Activated naive CD8-positive, alpha-beta T cell treated with anti-CD3 and anti-CD28 coated beads, Interleukin-2, amount 50 U/mL, for 24 hours (primary cell): ENCODE measurements around the gene TRMT1.

ENCODE experiments used
- ATAC-seq: fragments of 150-1000 bp; cut with Tn5 transposase; one replicate; pipeline ENCODE4 v1.10.0; 2021
- DNase-seq: peaks from one replicate; pipeline ENCODE4 v3.0.0; 2021
- H3K27ac Mint-ChIP-seq: one replicate; pipeline ENCODE4 v1.8.0; 2021; ENCODE audit warnings: mild to moderate bottlenecking, mixed read lengths
- H3K27me3 Mint-ChIP-seq: one replicate; pipeline ENCODE4 v1.8.0; 2021; ENCODE audit warnings: mixed read lengths
- H3K36me3 Mint-ChIP-seq: one replicate; pipeline ENCODE4 v1.8.0; 2021; ENCODE audit warnings: low read depth, mixed read lengths
- H3K4me1 Mint-ChIP-seq: one replicate; pipeline ENCODE4 v1.8.0; 2021; ENCODE audit warnings: mixed read lengths
- H3K4me3 Mint-ChIP-seq: one replicate; pipeline ENCODE4 v1.8.0; 2021; ENCODE audit warnings: mild to moderate bottlenecking, moderate library complexity, mixed read lengths
- H3K9me3 Mint-ChIP-seq: one replicate; pipeline ENCODE4 v1.8.0; 2021; ENCODE audit warnings: mixed read lengths

Gene TRMT1

GRCh38 chr19:13095934-13096927 is 20.3 kb downstream of the TRMT1 start:
- Mint-ChIP-seq H3K36me3 (peaks cover 8% of the 10 kb centered on the region), H3K9me3 (no peaks in the 10 kb centered on the region)

GRCh38 chr19:13095393-13095784 is 21.2 kb downstream of the TRMT1 start:
- DNase-seq (peak; percentile 25), ATAC-seq (no peak)
- peaks cover 40% of the 10 kb centered on the region for H3K4me1 Mint-ChIP-seq
- peaks cover 7% of the 10 kb centered on the region for H3K36me3 Mint-ChIP-seq
- H3K27ac Mint-ChIP-seq, result no peak overlapping the region
- no peaks in the 10 kb centered on the region for H3K9me3 Mint-ChIP-seq
- no peak overlapping the region for H3K4me3 Mint-ChIP-seq
- H3K27me3 Mint-ChIP-seq, result peaks cover 24% of the 10 kb centered on the region

More at GRCh38 chr19:13095934-13096927, 20.3 kb downstream of the TRMT1 start:
- H3K4me3 Mint-ChIP-seq, result peak overlapping the region; percentile 62
- H3K27me3 Mint-ChIP-seq, result peaks cover 24% of the 10 kb centered on the region
- H3K27ac Mint-ChIP-seq, result peak overlapping the region; percentile 17
- ATAC-seq (no peak), DNase-seq (no peak)
- H3K4me1 Mint-ChIP-seq, result peaks cover 43% of the 10 kb centered on the region

GRCh38 chr19:13094771-13095392 is 21.7 kb downstream of the TRMT1 start:
- peaks cover 24% of the 10 kb centered on the region for H3K27me3 Mint-ChIP-seq
- H3K4me1 Mint-ChIP-seq, result peaks cover 35% of the 10 kb centered on the region
- no peak overlapping the region for H3K27ac Mint-ChIP-seq
- H3K9me3 Mint-ChIP-seq, result no peaks in the 10 kb centered on the region
- no peak overlapping the region for H3K4me3 Mint-ChIP-seq
- no peak for ATAC-seq
- H3K36me3 Mint-ChIP-seq, result peaks cover 2% of the 10 kb centered on the region
- DNase-seq, result peak; percentile 36

GRCh38 chr19:13094106-13094504 is 22.4 kb downstream of the TRMT1 start:
- ATAC-seq (no peak), DNase-seq (no peak)
- peaks cover 29% of the 10 kb centered on the region for H3K4me1 Mint-ChIP-seq
- no peak overlapping the region for H3K4me3 Mint-ChIP-seq
- peaks cover 23% of the 10 kb centered on the region for H3K27me3 Mint-ChIP-seq
- no peaks in the 10 kb centered on the region for H3K36me3 Mint-ChIP-seq
- no peaks in the 10 kb centered on the region for H3K9me3 Mint-ChIP-seq
- no peak overlapping the region for H3K27ac Mint-ChIP-seq

- DNase-seq (peak; percentile 80), ATAC-seq (peak; percentile 78)
- no peak overlapping the region for H3K27ac Mint-ChIP-seq
- no peaks in the 10 kb centered on the region for H3K9me3 Mint-ChIP-seq
- H3K36me3 Mint-ChIP-seq, result no peaks in the 10 kb centered on the region
- H3K4me3 Mint-ChIP-seq, result no peak overlapping the region
- peaks cover 21% of the 10 kb centered on the region for H3K27me3 Mint-ChIP-seq
- peaks cover 25% of the 10 kb centered on the region for H3K4me1 Mint-ChIP-seq
These were observed 23.0 kb downstream of the TRMT1 start for GRCh38 chr19:13093407-13094105.

- Mint-ChIP-seq H3K27ac (no peak overlapping the region), H3K4me1 (peaks cover 20% of the 10 kb centered on the region), H3K4me3 (no peak overlapping the region), H3K9me3 (no peaks in the 10 kb centered on the region), H3K36me3 (no peaks in the 10 kb centered on the region), H3K27me3 (peaks cover 21% of the 10 kb centered on the region)
- DNase-seq, result no peak
- ATAC-seq, result no peak
These were observed 23.8 kb downstream of the TRMT1 start for GRCh38 chr19:13092606-13093235.

- ATAC-seq (no peak), DNase-seq (no peak)
- Mint-ChIP-seq H3K27ac (no peak overlapping the region), H3K36me3 (no peaks in the 10 kb centered on the region), H3K27me3 (peaks cover 20% of the 10 kb centered on the region), H3K4me1 (peaks cover 19% of the 10 kb centered on the region), H3K4me3 (no peak overlapping the region), H3K9me3 (no peaks in the 10 kb centered on the region)
These were observed 24.4 kb downstream of the TRMT1 start for GRCh38 chr19:13092158-13092543.

GRCh38 chr19:13091400-13092157 is 25.0 kb downstream of the TRMT1 start:
- no peak overlapping the region for H3K4me3 Mint-ChIP-seq
- H3K27me3 Mint-ChIP-seq, result peaks cover 16% of the 10 kb centered on the region
- H3K36me3 Mint-ChIP-seq, result no peaks in the 10 kb centered on the region
- no peak overlapping the region for H3K27ac Mint-ChIP-seq
- no peaks in the 10 kb centered on the region for H3K9me3 Mint-ChIP-seq
- ATAC-seq (no peak), DNase-seq (no peak)
- peaks cover 15% of the 10 kb centered on the region for H3K4me1 Mint-ChIP-seq

- Mint-ChIP-seq H3K27me3 (peaks cover 7% of the 10 kb centered on the region), H3K27ac (no peak overlapping the region), H3K9me3 (no peaks in the 10 kb centered on the region), H3K4me3 (no peak overlapping the region), H3K36me3 (no peaks in the 10 kb centered on the region), H3K4me1 (peaks cover 10% of the 10 kb centered on the region)
- no peak for DNase-seq
- ATAC-seq, result no peak
These were observed 25.9 kb downstream of the TRMT1 start for GRCh38 chr19:13090511-13091231.

GRCh38 chr19:13089857-13090507 is 26.6 kb downstream of the TRMT1 start:
- H3K4me3 Mint-ChIP-seq, result no peak overlapping the region
- no peak for DNase-seq
- H3K36me3 Mint-ChIP-seq, result no peaks in the 10 kb centered on the region
- no peak for ATAC-seq
- peaks cover 10% of the 10 kb centered on the region for H3K4me1 Mint-ChIP-seq
- no peak overlapping the region for H3K27ac Mint-ChIP-seq
- H3K9me3 Mint-ChIP-seq, result no peaks in the 10 kb centered on the region
- peaks cover 6% of the 10 kb centered on the region for H3K27me3 Mint-ChIP-seq

GRCh38 chr19:13089139-13089856 is 27.2 kb downstream of the TRMT1 start:
- ATAC-seq (peak; percentile 39), DNase-seq (no peak)
- Mint-ChIP-seq H3K27me3 (peaks cover under 1% of the 10 kb centered on the region), H3K4me1 (peaks cover 5% of the 10 kb centered on the region), H3K36me3 (no peaks in the 10 kb centered on the region), H3K9me3 (no peaks in the 10 kb centered on the region), H3K4me3 (no peak overlapping the region), H3K27ac (no peak overlapping the region)

GRCh38 chr19:13087795-13088537 is 28.6 kb downstream of the TRMT1 start:
- H3K27me3 Mint-ChIP-seq, result no peaks in the 10 kb centered on the region
- no peaks in the 10 kb centered on the region for H3K36me3 Mint-ChIP-seq
- H3K27ac Mint-ChIP-seq, result no peak overlapping the region
- no peaks in the 10 kb centered on the region for H3K4me1 Mint-ChIP-seq
- H3K9me3 Mint-ChIP-seq, result no peaks in the 10 kb centered on the region
- no peak overlapping the region for H3K4me3 Mint-ChIP-seq
- no peak for ATAC-seq
- DNase-seq, result no peak
